ENCODE results near the gene SEC24C. TPM values are rescaled to one million over a fixed set of nuclear protein-coding genes. Genes with fewer than 3 reads are reported as not detected.
"Not testable (repeated sequence)": the region's sequence is repeated elsewhere in the genome, so short reads cannot be mapped to it uniquely, and the experiment has no call there.

Gene SEC24C
- polyA plus RNA-seq, 1 of the 3 experiments (the other 2 are of a cell fraction), result 73.6 TPM

DNA sequence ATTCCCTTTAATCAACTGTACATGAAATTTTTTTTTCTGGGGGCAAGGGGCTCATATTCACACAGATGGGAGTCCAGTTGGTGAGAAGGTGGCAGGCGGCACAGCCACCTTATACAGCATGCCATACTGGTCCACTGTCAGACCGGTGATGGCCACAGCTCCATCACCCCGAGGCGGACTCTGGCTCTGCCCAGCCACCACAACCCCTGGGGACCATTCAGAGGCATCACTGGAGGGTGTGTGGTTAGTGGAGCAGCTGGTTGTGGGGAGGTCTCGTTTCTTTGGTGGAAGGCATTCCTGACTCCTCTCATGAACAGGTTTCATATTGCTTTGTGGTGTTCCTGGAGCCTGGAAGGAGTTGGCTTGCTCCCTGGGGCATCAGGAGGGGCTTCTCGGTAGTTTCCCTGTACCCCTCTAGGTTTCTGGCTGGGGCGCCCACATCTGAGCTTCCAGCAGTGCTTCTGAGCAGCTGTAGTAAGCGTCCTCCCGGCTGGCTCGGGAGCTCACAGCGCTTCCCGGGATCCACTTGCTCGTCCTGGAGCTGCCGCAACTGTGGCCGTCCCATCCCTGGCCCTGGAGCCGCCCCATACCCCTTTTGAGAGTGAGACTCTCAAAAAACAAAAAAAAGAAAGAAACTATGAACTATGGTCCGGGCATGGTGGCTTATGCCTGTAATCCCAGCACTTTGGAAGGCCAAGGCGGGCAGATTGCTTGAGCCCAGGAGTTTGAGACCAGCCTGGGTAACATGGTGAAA lies 3.5 kb upstream of the SEC24C start:
- H3K9ac ChIP-seq; H3K27me3 ChIP-seq (ENCODE audit: insufficient read depth); H3K4me3 ChIP-seq (ENCODE audit: low read depth in 2 of 2, low read length in 1 of 2); H3K9me3 ChIP-seq; H4K20me1 ChIP-seq (ENCODE audit: insufficient read depth); H2AFZ ChIP-seq (ENCODE audit: low read depth); H3K4me1 ChIP-seq (ENCODE audit: control insufficient read depth in 1 of 2, insufficient read depth in 2 of 2, low read depth in 1 of 2, low read length in 1 of 2); H3K27ac ChIP-seq (ENCODE audit: low read depth in 2 of 2, low read length in 1 of 2); H3K9me2 ChIP-seq; H3F3A ChIP-seq (replicated peaks; ENCODE audit: insufficient read depth); DNase-seq; H3K36me3 ChIP-seq (replicated peaks in 1 of 2; ENCODE audit: control insufficient read depth in 1 of 2, insufficient read depth in 2 of 2, low read length in 1 of 2); H3K4me2 ChIP-seq; CTCF ChIA-PET: not testable (repeated sequence)
- 95% methylated on average over 15 of the region's 18 CpGs for WGBS (ENCODE audit: low lambda C conversion rate)
- POLR2A ChIA-PET, result interaction anchor here (0.6 to 4.9 kb wide), 2 partner anchors 10 to 548 kb away, joined by 4 to 21 read pairs; no protein-coding TSS in a partner anchor
- H3K79me2 ChIP-seq (ENCODE audit: insufficient read depth), result peaks cover 34% of the 10 kb centered on the region

DNA sequence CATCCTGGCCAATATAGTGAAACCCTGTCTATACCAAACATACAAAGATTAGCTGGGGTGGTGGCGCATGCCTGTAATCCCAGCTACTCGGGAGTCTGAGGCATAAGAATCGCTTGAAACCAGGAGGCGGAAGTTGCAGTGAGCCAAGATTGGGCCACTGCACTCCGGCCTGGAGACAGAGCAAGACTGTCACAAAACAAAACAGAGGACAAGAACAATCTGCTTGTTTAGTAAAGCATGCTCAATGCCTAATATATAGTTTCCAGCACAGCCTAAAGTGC lies 1.8 kb upstream of the SEC24C start:
- H3K36me3 ChIP-seq (replicated peaks in 1 of 2; ENCODE audit: control insufficient read depth in 1 of 2, insufficient read depth in 2 of 2, low read length in 1 of 2), result peaks cover 12 to 13% of the 10 kb centered on the region in 2 experiments
- 0 out of 2 replicates have a peak overlapping the region, but pooled peaks have one; percentile 74 for H3K4me2 ChIP-seq
- no peaks in the 10 kb centered on the region for H3K9me3 ChIP-seq
- TF ChIP-seq MXI1 (IDR thresholded peaks at IDR 0.05; ENCODE audit: low read depth, low read length) (no peak), JUND (IDR thresholded peaks at IDR 0.05) (no peak), GABPA (IDR thresholded peaks at IDR 0.05; ENCODE audit: low read depth) (no peak), TEAD4 (IDR thresholded peaks at IDR 0.05; ENCODE audit: borderline replicate concordance, insufficient read depth) (no peak), MEF2A (IDR thresholded peaks at IDR 0.05; ENCODE audit: borderline replicate concordance, low read depth) (no peak)
- TF ChIP-seq, protein P1, sequence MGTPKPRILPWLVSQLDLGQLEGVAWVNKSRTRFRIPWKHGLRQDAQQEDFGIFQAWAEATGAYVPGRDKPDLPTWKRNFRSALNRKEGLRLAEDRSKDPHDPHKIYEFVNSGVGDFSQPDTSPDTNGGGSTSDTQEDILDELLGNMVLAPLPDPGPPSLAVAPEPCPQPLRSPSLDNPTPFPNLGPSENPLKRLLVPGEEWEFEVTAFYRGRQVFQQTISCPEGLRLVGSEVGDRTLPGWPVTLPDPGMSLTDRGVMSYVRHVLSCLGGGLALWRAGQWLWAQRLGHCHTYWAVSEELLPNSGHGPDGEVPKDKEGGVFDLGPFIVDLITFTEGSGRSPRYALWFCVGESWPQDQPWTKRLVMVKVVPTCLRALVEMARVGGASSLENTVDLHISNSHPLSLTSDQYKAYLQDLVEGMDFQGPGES (IDR thresholded peaks at IDR 0.05; ENCODE audit: low read depth, low read length), result no peak
- WGBS (ENCODE audit: low lambda C conversion rate), result 98% methylated on average over 5 of the region's 5 CpGs
- no peak overlapping the region for H3K9ac ChIP-seq
- CTCF ChIA-PET, result no interaction called here
- H2AFZ ChIP-seq (ENCODE audit: low read depth), result no peak overlapping the region
- POLR2A ChIA-PET, result interaction anchor here (1.4 to 4.9 kb wide), 4 partner anchors 9 to 39 kb away, joined by 3 to 29 read pairs (median 14); partner anchors contain the start of gene CHCHD1
- H4K20me1 ChIP-seq (ENCODE audit: insufficient read depth), result no peaks in the 10 kb centered on the region
- H3K9me2 ChIP-seq, result no peaks in the 10 kb centered on the region
- H3K79me2 ChIP-seq (ENCODE audit: insufficient read depth), result peaks cover 49% of the 10 kb centered on the region
- H3F3A ChIP-seq (replicated peaks; ENCODE audit: insufficient read depth), result no peaks in the 10 kb centered on the region
- no peaks in the 10 kb centered on the region for H3K27me3 ChIP-seq (ENCODE audit: insufficient read depth)
- H3K4me3 ChIP-seq (ENCODE audit: low read depth in 2 of 2, low read length in 1 of 2), result no peak overlapping the region
- H3K4me1 ChIP-seq (ENCODE audit: control insufficient read depth in 1 of 2, insufficient read depth in 2 of 2, low read depth in 1 of 2, low read length in 1 of 2), result peaks cover 0 to 7% of the 10 kb centered on the region in 2 experiments; a peak in 2 of 4 replicates
- no peak for DNase-seq
- no peak overlapping the region for H3K27ac ChIP-seq (ENCODE audit: low read depth in 2 of 2, low read length in 1 of 2)

DNA sequence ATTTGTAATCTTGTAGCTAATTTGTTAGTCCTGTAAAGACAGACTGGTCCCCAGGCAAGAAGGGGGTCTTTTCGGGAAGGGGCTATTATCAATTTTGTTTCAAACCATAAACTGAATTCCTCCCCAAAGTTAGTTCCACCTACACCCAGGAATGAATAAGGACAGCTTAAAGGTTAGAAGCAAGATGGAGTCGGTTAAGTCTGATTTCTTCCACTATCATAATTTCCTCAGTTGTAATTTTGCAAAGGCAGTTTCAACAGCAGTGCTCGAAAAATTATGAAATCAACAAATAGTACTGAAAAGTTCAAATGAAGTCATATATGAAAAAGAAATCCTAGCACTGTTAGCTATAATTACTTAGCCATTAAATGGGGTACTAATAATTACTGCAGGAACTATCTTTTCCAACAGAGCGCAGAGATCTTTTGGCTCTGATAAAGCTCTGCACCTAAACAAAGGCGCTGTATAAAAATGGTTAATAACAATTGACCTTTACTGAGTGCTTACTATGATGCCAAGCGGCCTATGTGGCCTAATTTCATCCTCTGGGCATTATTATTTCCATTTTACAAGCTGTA lies 756 bp upstream of the SEC24C start:
- Histone ChIP-seq H3K27me3 (ENCODE audit: insufficient read depth) (no peaks in the 10 kb centered on the region), H3K9me3 (no peaks in the 10 kb centered on the region), H3K4me1 (ENCODE audit: control insufficient read depth in 1 of 2, insufficient read depth in 2 of 2, low read depth in 1 of 2, low read length in 1 of 2) (peaks cover 0 to 7% of the 10 kb centered on the region in 2 experiments; a peak in 2 of 4 replicates), H3K79me2 (ENCODE audit: insufficient read depth) (peaks cover 59% of the 10 kb centered on the region), H3K4me2 (peak overlapping the region; percentile 74), H3K9me2 (no peaks in the 10 kb centered on the region), H3F3A (replicated peaks; ENCODE audit: insufficient read depth) (no peaks in the 10 kb centered on the region), H3K4me3 (ENCODE audit: low read depth in 2 of 2, low read length in 1 of 2) (peak overlapping the region; percentile 77 to 90), H4K20me1 (ENCODE audit: insufficient read depth) (no peaks in the 10 kb centered on the region), H3K36me3 (replicated peaks in 1 of 2; ENCODE audit: control insufficient read depth in 1 of 2, insufficient read depth in 2 of 2, low read length in 1 of 2) (peaks cover 12 to 21% of the 10 kb centered on the region in 2 experiments), H2AFZ (ENCODE audit: low read depth) (peak overlapping the region; percentile 77), H3K27ac (ENCODE audit: low read depth in 2 of 2, low read length in 1 of 2) (peak overlapping the region; percentile 91), H3K9ac (peak overlapping the region; percentile 91)
- TF ChIP-seq, protein P1 (IDR thresholded peaks at IDR 0.05; ENCODE audit: low read depth, low read length), result no peak
- no peak for TF ChIP-seq YY1 (IDR thresholded peaks at IDR 0.05; ENCODE audit: low read depth)
- POLR2A ChIA-PET, result interaction anchor here (1.4 to 4.9 kb wide), 6 partner anchors 10 to 95 kb away, joined by 3 to 29 read pairs (median 7); partner anchors contain the start of gene CHCHD1
- 24% methylated on average over 6 of the region's 6 CpGs for WGBS (ENCODE audit: low lambda C conversion rate)
- no peak for DNase-seq
- CTCF ChIA-PET, result interaction anchor here (0.6 to 1.0 kb wide), 4 partner anchors 13 to 1998 kb away, joined by 3 read pairs; no protein-coding TSS in a partner anchor
